AG04450 (cell line): ENCODE results near the gene ZGPAT. TPM values are rescaled to one million over a fixed set of nuclear protein-coding genes. Genes with fewer than 3 reads are reported as not detected.

Experiments
- CTCF ChIA-PET: fragments of 300-600, 350-600 bp; formaldehyde crosslinking; extraction: SDS; loops from one replicate; lab custom pipeline; 2022; ENCODE audit warnings: antibody characterized with exemption, inconsistent platforms; lab: Charles Lee
- POLR2A ChIA-PET: fragments of 350-600 bp; formaldehyde crosslinking; extraction: SDS; loops from one replicate; lab custom pipeline; 2021; ENCODE audit warnings: antibody characterized with exemption, inconsistent platforms; lab: Yijun Ruan, JAX
- DNase-seq: peaks from one replicate; pipeline ENCODE4 v3.0.0-alpha.2; 2011; ENCODE audit warnings: low read depth, low spot score
- H3K27ac ChIP-seq: one replicate; pipeline ENCODE4 v1.5.1; 2012; ENCODE audit warnings: low read depth, low read length, control low read depth
- H3K27me3 ChIP-seq: one replicate; pipeline ENCODE4 v1.6.0; 2012; ENCODE audit warnings: low read length; ENCODE audit not compliant: control insufficient read depth, insufficient read depth
- H3K4me3 ChIP-seq: 2 replicates; pipeline ENCODE4 v1.5.1; 2011; ENCODE audit warnings: mild to moderate bottlenecking, low read depth, low read length, control low read depth
- H3K9me3 ChIP-seq: 2 replicates; pipeline ENCODE4 v1.5.1; 2012; ENCODE audit warnings: low read length; ENCODE audit not compliant: control insufficient read depth, insufficient read depth
- CTCF ChIP-seq: IDR thresholded peaks from 2 replicates; pipeline ENCODE4 v1.5.1; 2011; ENCODE audit warnings: low read depth, low read length, control low read depth, inconsistent platforms
- polyA plus RNA-seq: library from polyadenylated mRNA; depleted of rRNA; stranded (reverse); fragments of >200 nt; gene quantifications from 2 replicates; pipeline ENCODE4 v1.2.3, GENCODE V29; 2011

The ZGPAT gene
- polyA plus RNA-seq, 1 experiment: 8.7 TPM

GRCh38 chr20:63734946-63735858, 27.4 kb downstream of the ZGPAT start:
- Histone ChIP-seq H3K4me3 (no peak overlapping the region), H3K27ac (no peak overlapping the region), H3K27me3 (no peaks in the 10 kb centered on the region), H3K9me3 (no peaks in the 10 kb centered on the region; the same call in 1 of the 2 replicates)
- TF ChIP-seq CTCF: no peak
- POLR2A ChIA-PET: no interaction called here
- CTCF ChIA-PET: no interaction called here
- no peak for DNase-seq

GRCh38 chr20:63735859-63736718, 28.2 kb downstream of the ZGPAT start, which contains the start of gene LIME1:
TSS of gene LIME1 (plus strand) at chr20:63736664. CDS start at chr20:63737550, 886 bp downstream.
- CTCF ChIA-PET: interaction anchor here (1.5 kb wide), 1 partner anchor 198 kb away, joined by 5 read pairs; no protein-coding TSS in a partner anchor
- no peak for TF ChIP-seq CTCF
- H3K4me3 ChIP-seq: no peak within 1 kb of the TSS
- no peaks in the 10 kb centered on the region for H3K27me3 ChIP-seq
- no peak for DNase-seq
- no peak within 1 kb of the TSS for H3K27ac ChIP-seq
- H3K9me3 ChIP-seq: no peaks in the 10 kb centered on the region; the same call in 1 of the 2 replicates
- POLR2A ChIA-PET: interaction anchor here (0.8 to 0.9 kb wide), 2 partner anchors 28 to 129 kb away, joined by 3 to 4 read pairs; partner anchors contain the start of genes ARFRP1, TPD52L2 and ZGPAT

GRCh38 chr20:63736893-63737694, 29.3 kb downstream of the ZGPAT start:
- CTCF ChIA-PET: interaction anchor here (0.5 to 1.5 kb wide), 2 partner anchors 43 to 199 kb away, joined by 5 read pairs; no protein-coding TSS in a partner anchor
- H3K4me3 ChIP-seq: no peak overlapping the region
- POLR2A ChIA-PET: interaction anchor here (0.8 to 0.9 kb wide), 2 partner anchors 29 to 128 kb away, joined by 3 to 4 read pairs; partner anchors contain the start of genes ARFRP1, TPD52L2 and ZGPAT
- H3K27me3 ChIP-seq: no peaks in the 10 kb centered on the region
- H3K9me3 ChIP-seq: no peaks in the 10 kb centered on the region; the same call in 1 of the 2 replicates
- no peak for TF ChIP-seq CTCF
- H3K27ac ChIP-seq: no peak overlapping the region
- DNase-seq: no peak

GRCh38 chr20:63737695-63737944, 29.8 kb downstream of the ZGPAT start:
- no peak for TF ChIP-seq CTCF
- Histone ChIP-seq H3K27ac (no peak overlapping the region), H3K27me3 (no peaks in the 10 kb centered on the region), H3K4me3 (no peak overlapping the region), H3K9me3 (no peaks in the 10 kb centered on the region)
- POLR2A ChIA-PET: no interaction called here
- CTCF ChIA-PET: no interaction called here
- no peak for DNase-seq
